CD4-positive, alpha-beta T cell treated with Interleukin-10 for 1 hour (primary cell): Measurements from ENCODE around the gene CDPF1.

ENCODE experiments used
- DNase-seq: peaks from one replicate; pipeline ENCODE4 v3.0.0-alpha.2; 2020

Gene CDPF1

GRCh38 chr22:46256358-46256958, 6.4 kb upstream of the CDPF1 start:
- DNase-seq: no peak

- no peak for DNase-seq
These were observed 1.8 kb upstream of the CDPF1 start for GRCh38 chr22:46251816-46252380.

DNA sequence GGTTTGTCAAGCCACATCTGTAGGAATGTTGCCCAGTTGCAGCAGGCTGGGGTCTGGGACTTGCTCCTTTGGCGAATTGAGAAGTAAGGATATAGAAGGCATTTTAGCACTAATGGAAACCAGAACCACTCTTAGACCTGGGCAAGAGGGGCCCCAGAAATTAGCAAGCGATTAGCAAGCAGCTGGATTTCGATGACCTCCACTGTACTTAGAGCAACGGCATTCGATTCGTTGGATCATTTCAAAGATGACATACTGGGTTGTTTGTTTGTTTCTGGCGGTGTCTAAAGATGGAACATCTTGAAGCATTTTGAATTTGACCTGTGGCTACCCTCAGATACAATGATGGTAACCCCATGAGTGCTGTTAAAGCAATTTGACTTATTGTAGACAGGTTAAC, 1.2 kb upstream of the CDPF1 start:
- DNase-seq: no peak

- no peak for DNase-seq
These were observed 661 bp upstream of the CDPF1 start for GRCh38 chr22:46250783-46251125.

DNA sequence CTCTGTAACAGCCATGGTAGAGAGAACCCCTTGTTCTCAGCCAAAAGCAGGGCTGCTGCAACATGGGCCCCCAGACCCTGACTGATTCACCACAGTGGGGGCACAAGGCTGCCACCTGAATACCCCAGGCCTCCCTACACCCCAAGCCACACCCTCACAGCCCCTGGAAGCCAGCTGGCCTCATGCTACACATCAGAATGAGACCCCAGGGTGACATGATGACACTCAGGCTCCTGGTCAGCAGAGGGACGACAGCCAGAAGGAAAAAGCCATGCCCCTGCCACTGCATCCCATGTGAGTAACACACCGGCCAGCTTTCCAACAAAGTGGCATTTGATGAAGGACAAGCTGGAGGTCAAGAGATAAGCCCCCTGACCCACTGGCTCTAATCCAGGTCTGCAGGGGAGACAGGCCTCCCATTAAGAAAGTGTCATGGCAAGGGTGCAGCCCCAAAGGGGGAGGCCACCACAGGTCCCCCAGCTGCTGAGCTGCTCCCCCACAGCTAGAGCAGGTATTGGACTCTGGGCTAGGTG, 2.6 kb downstream of the CDPF1 start:
- DNase-seq: no peak

DNA sequence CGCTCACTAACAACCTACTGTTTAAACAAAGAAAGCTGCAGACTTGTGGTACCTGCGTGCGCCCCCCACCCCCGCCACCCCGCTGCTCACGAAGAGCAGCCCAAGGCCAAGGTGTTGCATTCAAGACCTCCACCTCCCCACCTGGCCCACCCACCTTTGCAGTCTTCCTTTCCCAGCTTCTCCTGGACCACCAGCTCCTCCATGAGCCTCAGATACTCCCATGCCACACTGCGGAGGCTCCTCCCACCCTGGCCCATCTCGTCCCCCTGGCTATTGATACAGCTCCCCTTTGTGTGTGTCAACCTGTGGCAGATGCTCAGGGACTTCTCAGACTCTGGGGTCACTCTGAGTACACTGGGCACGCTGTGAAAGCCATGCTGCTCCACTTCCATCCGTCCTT, 3.9 kb downstream of the CDPF1 start:
- DNase-seq: no peak

GRCh38 chr22:46245511-46245910, 4.6 kb downstream of the CDPF1 start:
- no peak for DNase-seq

- no peak for DNase-seq
These were observed 5.3 kb downstream of the CDPF1 start for GRCh38 chr22:46244771-46245170.

DNA sequence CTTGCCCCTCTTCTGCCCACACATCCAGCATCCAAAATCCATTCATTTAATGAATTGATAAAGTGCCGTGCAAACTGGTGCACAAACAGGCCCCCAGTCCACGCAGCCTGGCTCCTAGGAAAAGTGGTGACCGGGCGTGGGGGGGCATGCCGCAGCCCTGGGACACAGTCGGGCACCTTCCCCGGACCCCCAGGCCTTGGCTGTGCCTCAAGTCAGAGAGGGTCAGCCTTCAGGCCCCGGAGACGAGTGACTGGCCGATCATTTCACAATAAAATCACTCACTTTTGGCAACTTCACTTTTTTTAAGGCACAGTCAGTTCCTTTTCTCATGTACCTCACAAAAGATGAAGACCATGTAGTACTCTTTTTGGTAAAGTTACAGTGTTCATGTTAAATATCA, 8.0 kb downstream of the CDPF1 start:
- no peak for DNase-seq

- no peak for DNase-seq
These were observed 8.6 kb downstream of the CDPF1 start for GRCh38 chr22:46241396-46242007.

GRCh38 chr22:46240907-46241306, 9.2 kb downstream of the CDPF1 start:
- no peak for DNase-seq

GRCh38 chr22:46240506-46240905, 9.6 kb downstream of the CDPF1 start:
- no peak for DNase-seq

GRCh38 chr22:46240073-46240472, 10.0 kb downstream of the CDPF1 start:
- no peak for DNase-seq

DNA sequence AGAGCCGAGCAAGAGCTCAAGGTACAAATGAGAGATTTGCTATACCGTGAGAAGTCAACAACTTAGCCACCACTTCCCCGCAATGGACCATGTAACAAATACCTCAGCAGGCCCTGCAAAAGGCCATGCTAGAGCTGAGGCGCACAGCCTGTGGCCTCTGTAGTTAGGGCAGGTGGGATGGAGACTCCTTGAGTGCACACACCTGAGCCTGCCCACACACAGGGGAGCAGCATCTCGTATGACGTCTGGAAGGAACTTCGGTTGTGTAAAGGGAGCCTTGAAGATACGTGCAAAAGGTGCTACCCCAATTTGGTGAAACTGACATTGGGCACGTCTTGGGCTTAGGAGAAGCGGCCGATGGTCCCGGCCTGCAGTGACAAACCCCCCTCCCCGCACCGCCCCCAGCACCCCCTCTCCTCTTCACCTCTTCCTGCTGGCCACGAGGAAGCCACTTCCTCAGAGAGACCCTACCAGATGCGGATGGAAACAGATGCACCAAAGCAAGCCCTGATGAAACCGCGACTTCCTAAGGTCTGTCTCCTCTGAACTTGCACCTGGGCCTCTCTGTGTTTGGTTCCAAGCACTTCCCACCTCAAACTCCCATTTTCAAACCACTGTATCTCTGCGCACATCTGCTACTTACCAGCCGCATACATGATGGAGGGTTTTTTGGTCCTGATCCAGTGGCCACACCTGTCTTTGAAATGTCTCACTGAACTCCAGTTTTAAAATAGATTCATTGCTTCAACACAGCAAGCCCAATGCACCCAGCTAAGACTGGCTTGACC, 10.6 kb downstream of the CDPF1 start:
- DNase-seq: no peak

- no peak for DNase-seq
These were observed 11.6 kb downstream of the CDPF1 start for GRCh38 chr22:46238541-46238940.

DNA sequence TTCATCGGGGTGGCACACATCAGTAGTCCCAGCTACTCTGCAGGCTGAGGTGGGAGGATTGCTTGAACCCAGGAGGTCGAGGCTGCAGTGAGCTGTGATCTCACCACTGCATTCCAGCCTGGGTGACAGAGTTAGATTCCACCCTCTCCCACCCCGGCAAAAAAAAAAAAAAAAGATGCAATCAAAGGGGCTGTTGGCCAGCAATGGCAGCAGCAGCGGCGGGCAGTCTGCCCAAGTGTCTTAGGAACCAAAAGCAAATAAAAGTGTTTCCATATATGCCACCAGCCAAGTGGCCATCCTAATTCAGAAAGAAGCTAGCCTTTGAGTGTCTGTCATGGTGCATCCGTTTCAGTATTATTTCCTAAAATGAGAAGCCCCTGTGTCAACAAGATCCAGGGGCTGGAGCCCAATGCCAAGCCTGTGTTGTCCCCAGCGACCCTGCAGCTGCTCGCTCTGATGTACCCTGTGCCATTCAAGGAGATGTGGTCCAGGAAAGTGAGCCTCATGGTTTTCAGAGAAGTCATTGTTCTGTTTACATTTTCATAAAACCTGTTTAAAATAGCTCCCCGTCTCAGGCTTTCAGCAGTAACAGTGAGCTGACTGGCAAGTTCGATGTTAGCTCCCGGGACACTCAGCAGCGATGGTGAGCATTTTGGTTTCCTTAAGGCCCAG, 12.5 kb downstream of the CDPF1 start:
- no peak for DNase-seq

- no peak for DNase-seq
These were observed 15.1 kb downstream of the CDPF1 start for GRCh38 chr22:46234969-46235368.

GRCh38 chr22:46233231-46233630, 16.9 kb downstream of the CDPF1 start:
- DNase-seq: no peak

DNA sequence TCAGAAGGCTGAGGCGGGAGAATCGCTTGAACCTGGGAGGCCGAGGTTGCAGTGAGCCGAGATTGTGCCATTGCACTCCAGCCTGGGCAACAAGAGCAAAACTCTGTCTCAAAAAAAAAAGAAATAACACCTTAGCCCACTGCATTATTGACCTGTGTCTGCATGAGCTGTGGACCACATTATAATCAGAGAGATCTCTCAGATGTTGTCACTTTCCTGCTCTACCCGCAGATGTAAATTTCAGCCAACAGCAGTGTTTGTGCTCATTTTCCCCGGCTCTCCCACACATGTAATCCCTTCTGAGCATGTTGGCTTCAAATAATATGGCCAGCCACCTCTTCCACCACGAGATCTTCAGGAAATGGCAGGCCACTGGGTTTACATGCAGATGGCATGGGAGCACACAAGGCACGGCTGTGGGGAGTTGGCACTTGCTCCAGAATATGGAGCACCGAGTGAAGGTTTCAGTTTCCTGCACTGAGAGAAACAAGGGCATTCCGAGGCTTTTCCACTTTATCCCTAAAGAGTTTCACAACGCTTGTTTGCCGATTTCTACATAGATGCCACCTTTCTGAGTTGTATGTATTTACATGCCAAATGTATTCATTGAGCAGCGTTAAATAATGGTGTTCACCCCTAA, 19.7 kb downstream of the CDPF1 start:
- no peak for DNase-seq

DNA sequence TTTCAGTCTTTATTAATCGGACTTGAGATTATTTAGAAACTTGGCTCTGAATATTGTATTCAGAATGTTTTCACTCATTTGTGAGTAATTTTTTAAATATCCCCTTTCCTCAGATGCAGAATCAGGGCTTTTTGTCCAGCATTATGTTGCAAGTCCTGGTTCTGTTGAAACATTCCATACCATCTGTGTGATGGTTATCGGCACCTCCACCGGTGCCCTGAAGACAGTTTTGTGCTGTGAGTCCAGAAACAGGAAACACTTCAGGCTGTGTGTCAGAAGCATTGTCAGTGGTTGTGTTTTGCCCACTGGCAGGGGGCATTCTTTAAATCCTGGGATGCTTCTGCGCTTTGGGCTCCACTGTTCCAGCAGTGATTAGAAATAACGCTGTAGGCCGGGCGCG, 20.4 kb downstream of the CDPF1 start:
- DNase-seq: no peak

GRCh38 chr22:46226577-46226976, 23.5 kb downstream of the CDPF1 start:
- no peak for DNase-seq

- no peak for DNase-seq
These were observed 24.5 kb downstream of the CDPF1 start for GRCh38 chr22:46225631-46226030.

- no peak for DNase-seq
These were observed 25.2 kb downstream of the CDPF1 start for GRCh38 chr22:46224898-46225290.
